Activated T-cell treated with anti-CD3 and anti-CD28 coated beads, Interleukin-2, amount 50 U/mL, for 72 hours (primary cell): ENCODE data around the gene NHERF2. TPM values are rescaled to one million over a fixed set of nuclear protein-coding genes. Genes with fewer than 3 reads are reported as not detected.

ENCODE experiments used
- ATAC-seq, 2 donors: fragments of 150-1000 bp; cut with Tn5 transposase; replicated peaks in 1 of 2; 2 replicates each; pipeline ENCODE4 v1.10.0; 2021; ENCODE audit warnings: moderate library complexity in 2 of 2, mild to moderate bottlenecking in 1 of 2
- DNase-seq, 2 donors: peaks; one replicate each; pipeline ENCODE4 v3.0.0; 2021 to 2022; ENCODE audit warnings: mixed read lengths in 1 of 2
- H3K27ac Mint-ChIP-seq: one replicate; pipeline ENCODE4 v1.8.0; 2022; ENCODE audit warnings: mild to moderate bottlenecking, moderate library complexity, mixed read lengths
- H3K27me3 Mint-ChIP-seq: one replicate; pipeline ENCODE4 v1.8.0; 2022; ENCODE audit warnings: low read depth, mixed read lengths
- H3K36me3 Mint-ChIP-seq, 2 donors: one replicate each; pipeline ENCODE4 v1.8.0; 2022; ENCODE audit warnings: mixed read lengths in 2 of 2, mild to moderate bottlenecking in 1 of 2; ENCODE audit not compliant: insufficient read depth in 2 of 2
- H3K4me1 Mint-ChIP-seq: one replicate; pipeline ENCODE4 v1.8.0; 2022; ENCODE audit warnings: low read depth, mixed read lengths
- H3K4me3 Mint-ChIP-seq, 2 donors: one replicate each; pipeline ENCODE4 v1.8.0; 2022; ENCODE audit warnings: mild to moderate bottlenecking in 2 of 2, mixed read lengths in 2 of 2, moderate library complexity in 2 of 2
- H3K9me3 Mint-ChIP-seq, 2 donors: one replicate each; pipeline ENCODE4 v1.8.0; 2022; ENCODE audit warnings: mixed read lengths in 2 of 2
- total RNA-seq, 2 donors: library from RNA; stranded (reverse); gene quantifications; one replicate each; pipeline ENCODE4 v1.2.3, GENCODE V29; 2022

Gene NHERF2
- total RNA-seq, 2 donors from 2014 or later: 2.2 to 3.0 TPM

DNA sequence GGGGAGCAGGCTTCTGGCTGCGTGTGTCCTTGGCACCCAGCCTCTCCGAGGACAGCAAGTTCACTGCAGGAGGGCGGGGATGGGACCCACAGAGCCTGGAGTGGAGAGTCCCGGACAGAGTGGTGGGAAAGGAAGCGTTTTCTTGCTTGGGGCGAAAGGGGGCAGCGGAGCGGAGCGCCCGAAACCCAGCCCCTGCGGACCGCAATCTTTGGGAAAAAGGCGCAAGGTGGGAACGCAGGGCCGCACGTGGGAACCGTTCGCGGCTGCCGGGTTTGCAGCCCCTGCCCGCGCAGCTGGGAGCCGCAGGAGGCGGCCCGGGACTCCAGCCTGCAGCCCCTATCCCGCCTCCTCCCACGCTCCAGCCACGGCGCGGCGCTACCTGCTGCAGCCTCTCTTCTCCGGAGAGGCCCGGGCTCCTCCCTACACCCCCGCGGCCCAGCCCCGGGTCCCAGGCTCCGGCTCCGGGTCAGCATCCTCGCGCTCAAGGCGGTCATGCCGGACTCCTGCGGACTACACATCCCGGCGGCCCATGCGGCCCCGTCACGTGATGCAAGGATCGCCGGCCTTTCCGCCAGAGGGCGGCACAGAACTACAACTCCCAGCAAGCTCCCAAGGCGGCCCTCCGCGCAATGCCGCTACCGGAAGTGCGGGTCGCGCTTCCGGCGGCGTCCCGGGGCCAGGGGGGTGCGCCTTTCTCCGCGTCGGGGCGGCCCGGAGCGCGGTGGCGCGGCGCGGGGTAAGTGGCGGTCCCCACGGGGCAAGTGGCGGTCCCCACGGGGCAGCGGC, 20.8 kb downstream of the NHERF2 start, which contains the start of the genes NTHL1 and TSC2:
Gene NTHL1 (minus strand): TSS at position 505 of the 786 bp plus-strand sequence. CDS start 11 bp downstream, at position 494.
Gene TSC2 (plus strand): TSS at position 656 of the 786 bp plus-strand sequence. CDS start 631 bp downstream, outside the sequence.
- Mint-ChIP-seq H3K9me3 (no peaks in the 10 kb centered on the region), H3K4me3 (peak within 1 kb of the TSS; percentile 91 to 92), H3K36me3 (peaks cover 0 to 1% of the 10 kb centered on the region in 2 donors), H3K27ac (peak within 1 kb of the TSS; percentile 51), H3K27me3 (no peaks in the 10 kb centered on the region), H3K4me1 (peaks cover 18% of the 10 kb centered on the region)
- peak; percentile 97 for DNase-seq
- peak; percentile 99 for ATAC-seq

DNA sequence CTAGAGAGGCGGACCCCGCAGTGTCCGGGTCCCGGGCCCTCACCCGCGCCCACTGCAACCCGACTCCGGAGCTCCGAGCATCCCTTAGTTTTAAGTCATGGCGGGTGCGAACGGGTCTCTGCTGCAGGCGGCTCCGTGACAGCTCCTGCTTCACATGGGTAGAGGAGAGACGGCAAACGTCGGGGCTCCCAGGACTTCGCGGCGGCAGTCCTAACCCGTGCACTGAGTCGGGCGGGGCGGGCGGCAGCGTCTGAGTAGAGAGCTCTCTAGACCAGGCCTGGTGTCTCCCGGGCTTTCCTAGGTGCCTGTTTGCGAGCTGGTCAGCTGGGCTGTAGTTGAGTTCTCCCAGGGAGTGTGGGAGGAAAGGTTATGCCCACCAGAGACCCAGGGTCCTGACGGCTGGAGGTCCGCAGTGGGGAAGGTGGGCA, 21.4 kb downstream of the NHERF2 start:
- H3K36me3 Mint-ChIP-seq: peaks cover 0 to 1% of the 10 kb centered on the region in 2 donors
- H3K27ac Mint-ChIP-seq: peak overlapping the region; percentile 51
- H3K9me3 Mint-ChIP-seq: no peaks in the 10 kb centered on the region
- peaks cover 18% of the 10 kb centered on the region for H3K4me1 Mint-ChIP-seq
- no peak for ATAC-seq
- no peaks in the 10 kb centered on the region for H3K27me3 Mint-ChIP-seq
- DNase-seq: no peak
- peak overlapping the region; percentile 91 to 92 for H3K4me3 Mint-ChIP-seq

DNA sequence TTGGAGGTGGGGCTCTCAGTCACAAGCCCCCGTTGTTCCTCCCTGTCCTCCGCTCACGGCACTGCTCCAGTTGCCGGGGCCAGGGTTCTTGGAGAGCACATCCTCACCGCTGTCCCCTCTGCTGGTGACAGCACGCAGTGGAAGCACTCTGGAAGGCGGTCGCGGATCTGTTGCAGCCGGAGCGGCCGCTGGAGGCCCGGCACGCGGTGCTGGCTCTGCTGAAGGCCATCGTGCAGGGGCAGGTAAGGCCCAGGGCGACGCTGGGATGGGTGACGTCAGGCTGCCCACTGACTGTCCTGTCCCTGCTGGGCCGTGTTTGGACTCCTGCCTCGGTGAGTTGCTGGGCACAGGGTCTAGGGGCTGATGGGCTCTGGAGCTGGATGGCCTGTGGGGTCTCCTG, 26.5 kb downstream of the NHERF2 start:
- Mint-ChIP-seq H3K27ac (no peak overlapping the region), H3K4me1 (peaks cover 10% of the 10 kb centered on the region), H3K27me3 (no peaks in the 10 kb centered on the region), H3K36me3 (peaks cover 0 to 1% of the 10 kb centered on the region in 2 donors), H3K9me3 (no peaks in the 10 kb centered on the region), H3K4me3 (no peak overlapping the region)
- ATAC-seq (no peak), DNase-seq (no peak)

DNA sequence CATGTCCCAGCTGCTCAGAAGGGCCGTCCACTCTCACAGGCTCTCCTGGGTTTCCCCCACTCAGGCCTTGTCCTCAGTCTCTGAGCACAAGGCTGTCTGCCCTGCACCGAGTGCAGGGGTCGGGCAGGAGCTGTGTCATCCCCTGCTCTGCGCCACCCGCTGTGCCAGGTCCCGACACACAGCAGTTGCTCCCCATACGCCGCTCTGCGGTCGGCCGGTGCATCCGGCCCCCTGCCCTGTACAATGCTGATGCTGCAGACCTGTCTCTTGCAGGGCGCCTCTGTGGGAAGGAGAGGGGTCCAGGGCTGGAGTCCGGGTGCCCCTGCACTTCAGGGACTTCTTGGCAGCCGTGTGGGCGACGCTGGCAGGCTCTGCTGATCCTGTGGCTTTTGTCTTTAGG, 27.2 kb downstream of the NHERF2 start:
- no peaks in the 10 kb centered on the region for H3K9me3 Mint-ChIP-seq
- ATAC-seq (no peak), DNase-seq (no peak)
- H3K4me1 Mint-ChIP-seq: peaks cover 3% of the 10 kb centered on the region
- H3K27me3 Mint-ChIP-seq: no peaks in the 10 kb centered on the region
- no peak overlapping the region for H3K27ac Mint-ChIP-seq
- H3K36me3 Mint-ChIP-seq: peaks cover 0 to 1% of the 10 kb centered on the region in 2 donors
- no peak overlapping the region for H3K4me3 Mint-ChIP-seq

DNA sequence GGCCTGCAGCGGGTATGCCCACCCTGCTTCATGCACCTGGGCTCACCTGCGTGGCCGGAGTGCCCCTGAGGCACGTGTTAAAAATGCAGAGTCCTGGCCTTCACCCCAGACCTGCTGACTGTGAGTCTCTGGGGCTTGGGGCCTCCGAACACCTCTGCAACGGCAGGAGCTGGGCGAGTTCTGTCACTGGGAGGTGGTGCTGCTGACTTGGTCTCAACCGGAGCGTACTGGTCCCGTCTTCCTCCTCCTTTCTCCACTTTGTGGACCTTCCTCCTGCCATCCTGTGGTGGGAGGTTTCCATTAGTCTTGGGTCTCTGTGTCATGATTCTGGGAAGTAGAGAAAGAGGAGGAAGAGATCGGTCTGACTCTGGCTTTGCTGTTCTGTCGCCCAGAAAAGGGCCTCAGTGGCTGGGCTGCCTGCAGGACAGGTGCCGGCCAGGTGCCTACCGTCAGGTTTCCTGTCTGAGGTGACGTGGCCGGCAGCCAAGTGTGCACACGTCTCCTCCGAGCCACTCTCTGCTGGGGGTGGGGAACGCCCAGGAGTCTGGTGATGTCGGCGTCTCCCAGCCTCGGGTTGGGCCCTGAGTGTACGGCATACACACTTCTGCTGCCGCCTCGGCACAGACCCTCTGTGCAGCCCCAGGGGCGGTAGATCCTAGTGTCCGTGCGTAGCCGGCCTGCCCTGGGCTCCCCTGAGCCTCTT, 28.0 kb downstream of the NHERF2 start:
- DNase-seq (no peak), ATAC-seq (no peak)
- H3K4me3 Mint-ChIP-seq: no peak overlapping the region
- peaks cover 0 to 1% of the 10 kb centered on the region in 2 donors for H3K36me3 Mint-ChIP-seq
- H3K4me1 Mint-ChIP-seq: no peaks in the 10 kb centered on the region
- no peaks in the 10 kb centered on the region for H3K27me3 Mint-ChIP-seq
- no peak overlapping the region for H3K27ac Mint-ChIP-seq
- no peaks in the 10 kb centered on the region for H3K9me3 Mint-ChIP-seq

DNA sequence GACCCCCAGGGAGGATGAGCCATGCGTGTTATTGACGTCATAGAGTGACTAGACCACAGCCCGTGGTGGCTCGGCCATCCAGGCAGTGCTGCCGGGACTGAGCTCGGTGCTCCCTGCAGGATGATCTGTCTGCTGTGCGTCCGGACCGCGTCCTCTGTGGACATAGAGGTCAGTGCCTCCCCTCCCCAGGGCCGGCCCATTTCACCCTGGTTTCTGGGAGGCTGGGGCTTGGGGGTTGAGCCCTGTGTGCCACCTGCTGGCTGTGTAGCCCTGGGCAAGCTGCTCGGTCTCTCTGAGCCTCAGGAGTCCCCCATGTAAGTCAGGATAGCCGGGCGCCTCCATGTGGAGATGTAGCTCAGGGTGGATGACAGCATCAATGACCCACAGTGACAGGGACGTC, 29.4 kb downstream of the NHERF2 start:
- Mint-ChIP-seq H3K9me3 (no peaks in the 10 kb centered on the region), H3K36me3 (peaks cover 0 to 4% of the 10 kb centered on the region in 2 donors), H3K4me3 (no peak overlapping the region), H3K27me3 (no peaks in the 10 kb centered on the region), H3K4me1 (no peaks in the 10 kb centered on the region), H3K27ac (no peak overlapping the region)
- DNase-seq (no peak), ATAC-seq (no peak)

DNA sequence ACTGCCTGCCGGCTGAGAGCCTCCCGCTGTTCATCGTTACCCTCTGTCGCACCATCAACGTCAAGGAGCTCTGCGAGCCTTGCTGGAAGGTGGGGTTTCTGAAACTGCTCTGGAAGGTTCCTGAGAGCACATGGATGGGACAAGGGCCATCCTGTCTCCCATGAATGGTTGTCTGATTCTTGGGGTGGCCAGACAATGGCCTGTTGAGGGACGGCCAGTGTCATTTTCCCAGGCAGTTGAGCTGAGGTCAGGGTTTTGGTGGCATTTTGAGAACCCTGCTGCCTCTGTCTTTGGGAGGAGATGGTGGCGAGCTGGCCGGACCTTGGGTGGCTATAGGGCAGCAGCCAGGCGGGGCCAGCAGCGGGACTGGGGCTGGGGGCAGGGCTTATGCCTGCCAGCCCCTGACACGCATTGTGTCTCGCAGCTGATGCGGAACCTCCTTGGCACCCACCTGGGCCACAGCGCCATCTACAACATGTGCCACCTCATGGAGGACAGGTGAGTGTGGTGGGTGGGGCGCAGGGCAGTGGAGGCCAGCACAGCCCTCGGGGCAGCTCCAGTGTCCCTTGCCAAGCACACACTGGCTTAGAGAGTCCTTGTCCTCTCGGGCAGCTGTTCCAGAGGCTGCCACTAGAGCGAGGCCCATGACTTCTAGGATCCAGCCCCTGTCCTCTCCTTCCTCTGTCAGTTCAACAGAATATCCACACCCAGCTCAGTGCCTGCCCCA, 30.1 kb downstream of the NHERF2 start:
- Mint-ChIP-seq H3K9me3 (no peaks in the 10 kb centered on the region), H3K27ac (no peak overlapping the region), H3K36me3 (peaks cover 0 to 3% of the 10 kb centered on the region in 2 donors)

DNA sequence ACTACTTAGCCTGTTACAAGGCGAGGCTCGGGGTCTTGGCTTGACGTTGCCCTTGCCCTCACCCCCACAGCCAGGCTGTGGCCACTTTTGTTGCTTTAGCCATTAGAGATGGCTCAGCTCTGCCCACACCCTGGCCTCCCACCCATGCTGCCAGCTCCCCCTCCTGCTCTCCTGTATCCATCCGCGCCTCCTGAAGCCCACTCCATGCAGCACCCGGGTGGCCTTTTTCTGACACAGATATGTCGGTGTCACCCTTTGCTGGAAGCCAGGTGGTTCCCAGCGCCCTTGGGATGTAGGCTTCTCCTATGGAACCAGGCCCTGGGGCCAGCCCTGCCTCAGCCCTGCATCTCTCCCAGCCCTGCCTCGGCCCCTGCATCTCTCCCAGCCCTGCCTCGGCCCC, 30.7 kb downstream of the NHERF2 start:
- ATAC-seq: no peak
- H3K9me3 Mint-ChIP-seq: no peaks in the 10 kb centered on the region
- no peaks in the 10 kb centered on the region for H3K4me1 Mint-ChIP-seq
- no peak overlapping the region for H3K27ac Mint-ChIP-seq
- DNase-seq: no peak
- no peaks in the 10 kb centered on the region for H3K27me3 Mint-ChIP-seq
- peaks cover 0 to 3% of the 10 kb centered on the region in 2 donors for H3K36me3 Mint-ChIP-seq
- H3K4me3 Mint-ChIP-seq: no peak overlapping the region

More for the DNA sequence above, 30.1 kb downstream of the NHERF2 start:
- Mint-ChIP-seq H3K4me1 (no peaks in the 10 kb centered on the region), H3K4me3 (no peak overlapping the region), H3K27me3 (no peaks in the 10 kb centered on the region)
- ATAC-seq (no peak), DNase-seq (no peak)

DNA sequence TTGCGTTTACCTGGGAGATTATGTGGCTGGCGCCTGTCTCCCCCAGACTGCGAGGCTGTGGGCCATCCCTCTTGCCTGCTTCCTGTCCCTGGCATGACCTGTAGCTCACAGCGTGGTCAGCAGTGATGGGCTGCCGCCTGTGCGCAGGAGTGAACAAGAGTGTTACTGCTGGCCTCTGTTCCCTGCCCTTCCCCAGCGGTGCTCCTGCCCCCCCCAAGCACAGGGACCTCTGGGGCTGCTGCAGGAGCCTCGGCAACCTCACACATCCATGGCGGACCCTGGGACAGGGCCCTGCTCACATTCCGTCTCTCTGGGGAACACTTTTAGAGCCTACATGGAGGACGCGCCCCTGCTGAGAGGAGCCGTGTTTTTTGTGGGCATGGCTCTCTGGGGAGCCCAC, 31.7 kb downstream of the NHERF2 start:
- Mint-ChIP-seq H3K4me1 (no peaks in the 10 kb centered on the region), H3K27me3 (no peaks in the 10 kb centered on the region), H3K9me3 (no peaks in the 10 kb centered on the region), H3K4me3 (no peak overlapping the region), H3K27ac (no peak overlapping the region), H3K36me3 (peaks cover 0 to 3% of the 10 kb centered on the region in 2 donors)
- DNase-seq: no peak
- no peak for ATAC-seq

DNA sequence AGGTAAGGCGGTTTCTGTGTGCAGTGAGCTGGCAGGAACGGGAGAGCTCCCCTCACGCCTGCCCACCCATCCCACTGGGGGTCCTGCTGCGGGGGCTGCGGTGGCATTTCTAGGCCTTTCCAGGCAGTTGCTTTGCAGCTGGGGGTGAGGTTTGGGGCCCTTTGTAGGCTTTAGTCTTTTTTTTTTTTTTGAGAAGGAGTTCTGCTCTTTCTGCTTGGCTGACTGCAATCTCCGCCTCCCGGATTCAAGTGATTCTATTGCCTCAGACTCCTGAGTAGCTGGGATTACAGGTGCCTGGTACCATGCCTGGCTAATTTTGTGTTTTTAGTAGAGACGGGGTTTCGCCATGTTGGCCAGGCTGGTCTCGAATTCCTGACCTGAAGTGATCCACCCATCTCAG, 32.2 kb downstream of the NHERF2 start:
- ATAC-seq (no peak), DNase-seq (no peak)
- no peaks in the 10 kb centered on the region for H3K27me3 Mint-ChIP-seq
- H3K4me3 Mint-ChIP-seq: no peak overlapping the region
- H3K9me3 Mint-ChIP-seq: no peaks in the 10 kb centered on the region
- H3K36me3 Mint-ChIP-seq: peaks cover 0 to 3% of the 10 kb centered on the region in 2 donors
- H3K4me1 Mint-ChIP-seq: no peaks in the 10 kb centered on the region
- H3K27ac Mint-ChIP-seq: no peak overlapping the region

DNA sequence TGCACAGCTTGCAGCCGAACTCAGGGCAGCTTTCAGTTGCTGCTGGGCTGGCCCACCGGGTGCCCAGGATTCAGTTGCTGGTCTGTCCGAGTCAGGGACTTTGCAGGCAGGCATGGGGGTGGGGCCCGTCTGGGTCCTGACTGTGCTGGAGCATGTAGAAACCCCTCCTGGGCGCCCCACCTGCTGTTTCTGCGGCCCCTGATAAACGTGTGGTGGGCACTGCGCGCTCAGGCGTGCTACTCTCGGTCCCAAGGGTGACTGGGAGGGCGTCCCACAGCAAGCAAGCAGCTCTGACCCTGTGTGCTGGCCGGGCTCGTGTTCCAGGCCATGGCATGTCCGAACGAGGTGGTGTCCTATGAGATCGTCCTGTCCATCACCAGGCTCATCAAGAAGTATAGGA, 33.6 kb downstream of the NHERF2 start:
- Mint-ChIP-seq H3K4me1 (no peaks in the 10 kb centered on the region), H3K27me3 (no peaks in the 10 kb centered on the region), H3K27ac (no peak overlapping the region), H3K4me3 (no peak overlapping the region), H3K9me3 (no peaks in the 10 kb centered on the region), H3K36me3 (peaks cover 0 to 3% of the 10 kb centered on the region in 2 donors)
- DNase-seq (no peak), ATAC-seq (no peak)

DNA sequence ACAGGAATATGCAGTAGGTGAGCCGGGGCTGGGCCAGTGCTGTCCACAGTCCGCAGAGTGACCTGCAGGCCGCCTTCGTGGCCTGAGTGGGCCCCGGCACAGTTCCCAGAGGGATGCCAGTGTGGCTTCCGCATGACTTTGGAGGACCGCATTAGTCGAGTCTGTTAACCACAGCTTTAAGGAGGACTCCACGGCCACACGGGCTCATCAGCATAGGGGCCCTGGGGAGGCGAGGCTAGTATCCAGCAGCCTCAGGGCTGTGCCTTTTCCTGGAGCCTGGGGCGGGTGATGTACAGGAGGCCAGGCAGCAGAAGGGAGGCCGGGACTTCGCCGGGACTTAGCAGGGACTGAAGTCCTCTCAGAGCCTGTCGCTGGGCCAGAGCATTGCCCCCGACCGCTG, 34.3 kb downstream of the NHERF2 start:
- Mint-ChIP-seq H3K27me3 (no peaks in the 10 kb centered on the region), H3K4me1 (no peaks in the 10 kb centered on the region), H3K27ac (no peak overlapping the region), H3K9me3 (no peaks in the 10 kb centered on the region), H3K4me3 (no peak overlapping the region), H3K36me3 (peaks cover under 1 to 4% of the 10 kb centered on the region in 2 donors)
- no peak for DNase-seq
- no peak for ATAC-seq

DNA sequence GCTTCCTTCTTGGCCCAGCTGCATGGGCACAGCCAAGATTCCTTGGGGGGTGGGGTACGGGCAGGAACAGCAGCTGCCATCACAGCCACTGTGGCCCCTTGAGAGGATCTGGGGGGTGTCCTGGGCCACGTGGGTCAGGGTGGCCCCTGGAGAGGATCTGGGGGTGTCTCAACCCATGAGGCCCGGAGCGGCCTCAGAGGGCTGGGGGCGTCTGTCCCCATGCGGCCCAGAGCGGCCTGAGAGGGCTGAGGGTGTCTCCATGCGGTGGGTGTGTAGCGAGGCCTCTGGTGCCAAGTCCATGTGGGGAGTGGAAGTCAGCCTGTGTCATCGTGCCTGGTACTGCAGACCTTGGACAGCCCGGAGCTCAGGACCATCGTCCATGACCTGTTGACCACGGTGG, 34.8 kb downstream of the NHERF2 start:
- no peak for ATAC-seq
- H3K9me3 Mint-ChIP-seq: no peaks in the 10 kb centered on the region
- H3K36me3 Mint-ChIP-seq: peaks cover 4 to 7% of the 10 kb centered on the region in 2 donors
- DNase-seq: no peak
- H3K4me3 Mint-ChIP-seq: no peak overlapping the region
- H3K27me3 Mint-ChIP-seq: no peaks in the 10 kb centered on the region
- no peak overlapping the region for H3K27ac Mint-ChIP-seq
- H3K4me1 Mint-ChIP-seq: no peaks in the 10 kb centered on the region
